ENCODE results near the gene DMD.

DMD gene

GRCh38 chrX:33065415-33065814 is 145.9 kb downstream of the DMD start:
- no peak overlapping the region for H3K4me3 ChIP-seq (ENCODE audit: low read length)
- DNase-seq (ENCODE audit: low read depth, low spot score): no peak

- DNase-seq (ENCODE audit: low read depth, low spot score): no peak
- no peak overlapping the region for H3K4me3 ChIP-seq (ENCODE audit: low read length)
Observed at GRCh38 chrX:33062041-33062440, 149.3 kb downstream of the DMD start.

GRCh38 chrX:33053001-33053400 is 158.3 kb downstream of the DMD start:
- no peak for DNase-seq (ENCODE audit: low read depth, low spot score)
- H3K4me3 ChIP-seq (ENCODE audit: low read length): no peak overlapping the region

- no peak overlapping the region for H3K4me3 ChIP-seq (ENCODE audit: low read length)
- no peak for DNase-seq (ENCODE audit: low read depth, low spot score)
Observed at GRCh38 chrX:33045882-33046281, 165.5 kb downstream of the DMD start.

GRCh38 chrX:33045245-33045644 is 166.1 kb downstream of the DMD start:
- DNase-seq (ENCODE audit: low read depth, low spot score): no peak
- no peak overlapping the region for H3K4me3 ChIP-seq (ENCODE audit: low read length)

GRCh38 chrX:33041141-33041540 is 170.2 kb downstream of the DMD start:
- H3K4me3 ChIP-seq (ENCODE audit: low read length): no peak overlapping the region
- DNase-seq (ENCODE audit: low read depth, low spot score): no peak

- no peak for DNase-seq (ENCODE audit: low read depth, low spot score)
- H3K4me3 ChIP-seq (ENCODE audit: low read length): no peak overlapping the region
Observed at GRCh38 chrX:33032700-33033099, 178.6 kb downstream of the DMD start.

GRCh38 chrX:33014949-33015348 is 196.4 kb downstream of the DMD start:
- H3K4me3 ChIP-seq (ENCODE audit: low read length): no peak overlapping the region
- no peak for DNase-seq (ENCODE audit: low read depth, low spot score)

- DNase-seq (ENCODE audit: low read depth, low spot score): no peak
- no peak overlapping the region for H3K4me3 ChIP-seq (ENCODE audit: low read length)
Observed at GRCh38 chrX:33014086-33014485, 197.3 kb downstream of the DMD start.

GRCh38 chrX:33001107-33001506 is 210.2 kb downstream of the DMD start:
- DNase-seq (ENCODE audit: low read depth, low spot score): no peak

GRCh38 chrX:32998776-32999175 is 212.6 kb downstream of the DMD start:
- no peak for DNase-seq (ENCODE audit: low read depth, low spot score)
- H3K4me3 ChIP-seq (ENCODE audit: low read length): no peak overlapping the region

More at GRCh38 chrX:33001107-33001506, 210.2 kb downstream of the DMD start:
- no peak overlapping the region for H3K4me3 ChIP-seq (ENCODE audit: low read length)

- DNase-seq (ENCODE audit: low read depth, low spot score): no peak
- H3K4me3 ChIP-seq (ENCODE audit: low read length): no peak overlapping the region
Observed at GRCh38 chrX:32995427-32995826, 215.9 kb downstream of the DMD start.

GRCh38 chrX:32987142-32987541 is 224.2 kb downstream of the DMD start:
- H3K4me3 ChIP-seq (ENCODE audit: low read length): no peak overlapping the region
- no peak for DNase-seq (ENCODE audit: low read depth, low spot score)

GRCh38 chrX:32985544-32985943 is 225.8 kb downstream of the DMD start:
- DNase-seq (ENCODE audit: low read depth, low spot score): no peak
- no peak overlapping the region for H3K4me3 ChIP-seq (ENCODE audit: low read length)

GRCh38 chrX:32966821-32967355 is 244.5 kb downstream of the DMD start:
- no peak overlapping the region for H3K4me3 ChIP-seq (ENCODE audit: low read length)
- no peak for DNase-seq (ENCODE audit: low read depth, low spot score)

GRCh38 chrX:32954125-32954524 is 257.2 kb downstream of the DMD start:
- DNase-seq (ENCODE audit: low read depth, low spot score): no peak
- H3K4me3 ChIP-seq (ENCODE audit: low read length): no peak overlapping the region

GRCh38 chrX:32948130-32948529 is 263.2 kb downstream of the DMD start:
- DNase-seq (ENCODE audit: low read depth, low spot score): no peak
- no peak overlapping the region for H3K4me3 ChIP-seq (ENCODE audit: low read length)

GRCh38 chrX:32937043-32937442 is 274.3 kb downstream of the DMD start:
- H3K4me3 ChIP-seq (ENCODE audit: low read length): no peak overlapping the region
- no peak for DNase-seq (ENCODE audit: low read depth, low spot score)

- H3K4me3 ChIP-seq (ENCODE audit: low read length): no peak overlapping the region
- no peak for DNase-seq (ENCODE audit: low read depth, low spot score)
Observed at GRCh38 chrX:32933548-32933947, 277.8 kb downstream of the DMD start.

- H3K4me3 ChIP-seq (ENCODE audit: low read length): no peak overlapping the region
- DNase-seq (ENCODE audit: low read depth, low spot score): no peak
Observed at GRCh38 chrX:32929040-32929439, 282.3 kb downstream of the DMD start.

GRCh38 chrX:32896088-32896487 is 315.3 kb downstream of the DMD start:
- no peak for DNase-seq (ENCODE audit: low read depth, low spot score)
- no peak overlapping the region for H3K4me3 ChIP-seq (ENCODE audit: low read length)

GRCh38 chrX:32894679-32895078 is 316.7 kb downstream of the DMD start:
- DNase-seq (ENCODE audit: low read depth, low spot score): no peak
- no peak overlapping the region for H3K4me3 ChIP-seq (ENCODE audit: low read length)

Data from Jurkat, Clone E6-1 (cell line).